Endothelial cell of umbilical vein (primary cell): ENCODE results near the gene CEP350. TPM values are rescaled to one million over a fixed set of nuclear protein-coding genes. Genes with fewer than 3 reads are reported as not detected.

Experiments
- BruUV-seq: library from RNA; stranded (reverse); fragments of 400-500 nt; replicated peaks from 2 replicates; lab custom pipeline; 2021; lab: Mats Ljungman, UMichigan
- CTCF ChIA-PET: fragments of 300-600, 350-600 bp; sonication (Branson Sonifier 250); formaldehyde crosslinking; loops from one replicate; lab custom pipeline; 2021; ENCODE audit warnings: antibody characterized with exemption, inconsistent platforms; lab: Charles Lee
- POLR2A ChIA-PET: fragments of 300-600, 350-600 bp; sonication (Branson Sonifier 250); formaldehyde crosslinking; loops from one replicate; lab custom pipeline; 2021; ENCODE audit warnings: antibody characterized with exemption, inconsistent platforms; lab: Charles Lee
- DNase-seq: peaks from one replicate; pipeline ENCODE4 v3.0.0-alpha.2; 2011; ENCODE audit warnings: low read depth, low spot score
- FAIRE-seq: peaks from 2 replicates; lab custom pipeline; 2011; peaks lifted over from hg19 to GRCh38; lab: Jason Lieb, UNC
- H2AFZ ChIP-seq: 2 replicates; pipeline ENCODE4 v1.6.0; 2012; ENCODE audit warnings: low read depth, low read length, control low read depth, inconsistent platforms
- H3K27ac ChIP-seq: 2 replicates; pipeline ENCODE4 v1.5.1; 2011; ENCODE audit warnings: low read depth, mild to moderate bottlenecking, control low read depth, low read length, moderate library complexity; ENCODE audit not compliant: insufficient read depth
- H3K27me3 ChIP-seq, 2 experiments: 2 replicates each; pipeline versions ENCODE4 v1.6.0 to v1.6.1; 2011; ENCODE audit warnings: low read length in 2 of 2, mixed read lengths in 1 of 2; ENCODE audit not compliant: control insufficient read depth in 2 of 2, insufficient read depth in 2 of 2
- H3K36me3 ChIP-seq, 2 experiments: 2 replicates in 1 of 2; 3 replicates in 1 of 2; pipeline ENCODE4 v1.5.1; 2011; ENCODE audit warnings: low read length in 2 of 2, mild to moderate bottlenecking in 1 of 2, moderate library complexity in 1 of 2; ENCODE audit not compliant: control insufficient read depth in 2 of 2, insufficient read depth in 2 of 2; ENCODE audit errors: extremely low read depth in 1 of 2
- H3K4me1 ChIP-seq: 3 replicates; pipeline ENCODE4 v1.5.1; 2011; ENCODE audit warnings: mild to moderate bottlenecking, low read length; ENCODE audit not compliant: control insufficient read depth, insufficient read depth; ENCODE audit errors: extremely low read depth
- H3K4me2 ChIP-seq: 2 replicates; pipeline ENCODE4 v1.6.1; 2011; ENCODE audit warnings: low read length, control low read depth, mixed read lengths; ENCODE audit not compliant: insufficient read depth
- H3K4me3 ChIP-seq, 3 experiments: fragments of 200-600 bp in 1 of 3; sonication (generic), shearing (Covaris generic) in 1 of 3; replicated peaks in 1 of 3; 2 replicates each; pipeline ENCODE4 v1.5.1; 2011 to 2016; ENCODE audit warnings: control low read depth in 3 of 3, low read length in 3 of 3, mild to moderate bottlenecking in 2 of 3, inconsistent platforms in 1 of 3, low read depth in 1 of 3, moderate library complexity in 1 of 3; ENCODE audit not compliant: insufficient read depth in 1 of 3
- H3K79me2 ChIP-seq: 2 replicates; pipeline ENCODE4 v1.6.0; 2012; ENCODE audit warnings: low read length, inconsistent platforms; ENCODE audit not compliant: control insufficient read depth, insufficient read depth
- H3K9ac ChIP-seq: replicated peaks from 2 replicates; pipeline ENCODE3; 2011; ENCODE audit warnings: low read length, control low read depth; ENCODE audit not compliant: insufficient read depth; ENCODE audit errors: extremely low read depth
- H3K9me1 ChIP-seq: replicated peaks from 3 replicates; pipeline ENCODE4 v1.6.0; 2011; ENCODE audit warnings: mild to moderate bottlenecking, low read length; ENCODE audit not compliant: control insufficient read depth, insufficient read depth; ENCODE audit errors: extremely low read depth
- H3K9me3 ChIP-seq: replicated peaks from 2 replicates; pipeline ENCODE4 v1.5.1; 2012; ENCODE audit warnings: low read length, inconsistent platforms; ENCODE audit not compliant: control insufficient read depth, insufficient read depth
- H4K20me1 ChIP-seq: replicated peaks from 2 replicates; pipeline ENCODE3; 2011; ENCODE audit warnings: mild to moderate bottlenecking, low read length; ENCODE audit not compliant: control insufficient read depth, insufficient read depth; ENCODE audit errors: extremely low read depth
- EZH2 ChIP-seq: IDR thresholded peaks from 2 replicates; pipeline ENCODE4 v1.6.1; 2012; ENCODE audit warnings: borderline replicate concordance, low read depth, mild to moderate bottlenecking, moderate library complexity, low read length, inconsistent platforms; ENCODE audit not compliant: severe bottlenecking
- FOS ChIP-seq: IDR thresholded peaks from 2 replicates; pipeline ENCODE4 v1.6.1; 2011; ENCODE audit warnings: mild to moderate bottlenecking, low read length, moderate library complexity, borderline replicate concordance; ENCODE audit not compliant: insufficient read depth
- GATA2 ChIP-seq: IDR thresholded peaks from 2 replicates; pipeline ENCODE4 v1.7.0; 2011; ENCODE audit warnings: low read depth, mild to moderate bottlenecking, moderate library complexity, mixed read lengths, low read length; ENCODE audit not compliant: insufficient read length, insufficient read depth
- JUN ChIP-seq: IDR thresholded peaks from 2 replicates; pipeline ENCODE4 v1.6.1; 2011; ENCODE audit warnings: borderline replicate concordance, low read depth; ENCODE audit not compliant: insufficient read length, insufficient read depth
- MYC ChIP-seq: IDR thresholded peaks from one replicate; pipeline ENCODE4 v1.6.1; 2011; ENCODE audit warnings: mild to moderate bottlenecking, low read depth, low read length
- POLR2A ChIP-seq: IDR thresholded peaks from 2 replicates; pipeline ENCODE4 v1.6.1; 2012; ENCODE audit warnings: low read depth, mild to moderate bottlenecking, control low read depth, low read length
- POLR2AphosphoS5 ChIP-seq: IDR thresholded peaks from 2 replicates; pipeline ENCODE4 v1.6.1; 2012; ENCODE audit warnings: low read depth, mild to moderate bottlenecking, control low read depth, low read length, moderate library complexity; ENCODE audit not compliant: insufficient read depth
- dilution Hi-C: fragments of 300-500 bp; cut with MboI; formaldehyde crosslinking; loops from one replicate; pipeline ENCODE4 v1.15.0; 2019; ENCODE audit warnings: low sequenced_read_pairs; ENCODE audit not compliant: extremely low pct_ligation_motif_present
- intact Hi-C: fragments of 100-400 bp; cut with micrococcal nuclease; formaldehyde crosslinking; loops from one replicate; pipeline ENCODE4 v1.10.0; 2022
- polyA plus RNA-seq, 4 experiments: library from polyadenylated mRNA; depleted of rRNA in 3 of 4; stranded (reverse) in 3 of 4; unstranded in 1 of 4; fragments of >200 nt; gene quantifications; 2 replicates each; pipeline versions ENCODE4 v1.2.1 to v1.2.3, GENCODE V29; 2011 to 2012; ENCODE audit warnings: missing spikeins in 1 of 4
- total RNA-seq: library from RNA; stranded (reverse); gene quantifications from 2 replicates; pipeline ENCODE4 v1.2.3, GENCODE V29; 2021
- TF ChIP-seq, protein P1 (sequence below), 2 donors: IDR thresholded peaks; 1 replicate in 1 of 2; 2 replicates in 1 of 2; pipeline ENCODE4 v1.5.1; 2011; ENCODE audit warnings: low read length in 2 of 2, mild to moderate bottlenecking in 2 of 2, moderate library complexity in 2 of 2, control low read depth in 1 of 2, inconsistent platforms in 1 of 2, low read depth in 1 of 2; ENCODE audit not compliant: insufficient read depth in 1 of 2; ENCODE audit errors: extremely low read depth in 1 of 2
- TF ChIP-seq, protein P2 (sequence below): IDR thresholded peaks from 2 replicates; pipeline ENCODE4 v1.6.1; 2011; ENCODE audit not compliant: insufficient read depth, insufficient read length

Gene CEP350
- total and polyA plus RNA-seq, 2 donors (not counting 3 experiments of a cell fraction or from before 2014, with no cell fraction given) = 4.8 to 30.1 TPM

GRCh38 chr1:180150982-180151381, 196.4 kb downstream of the CEP350 start:
- dilution Hi-C loops (no loop called here), intact Hi-C loops (loop anchor here (1.0 to 5.0 kb wide), 4 partner anchors 15 to 481 kb away; partner anchors contain the start of genes TOR1AIP1 and XPR1)
- TF ChIP-seq POLR2AphosphoS5 (no peak), MYC (no peak), JUN (no peak), FOS (no peak), POLR2A (no peak), GATA2 (no peak), EZH2 (no peak)
- TF ChIP-seq, protein P1, sequence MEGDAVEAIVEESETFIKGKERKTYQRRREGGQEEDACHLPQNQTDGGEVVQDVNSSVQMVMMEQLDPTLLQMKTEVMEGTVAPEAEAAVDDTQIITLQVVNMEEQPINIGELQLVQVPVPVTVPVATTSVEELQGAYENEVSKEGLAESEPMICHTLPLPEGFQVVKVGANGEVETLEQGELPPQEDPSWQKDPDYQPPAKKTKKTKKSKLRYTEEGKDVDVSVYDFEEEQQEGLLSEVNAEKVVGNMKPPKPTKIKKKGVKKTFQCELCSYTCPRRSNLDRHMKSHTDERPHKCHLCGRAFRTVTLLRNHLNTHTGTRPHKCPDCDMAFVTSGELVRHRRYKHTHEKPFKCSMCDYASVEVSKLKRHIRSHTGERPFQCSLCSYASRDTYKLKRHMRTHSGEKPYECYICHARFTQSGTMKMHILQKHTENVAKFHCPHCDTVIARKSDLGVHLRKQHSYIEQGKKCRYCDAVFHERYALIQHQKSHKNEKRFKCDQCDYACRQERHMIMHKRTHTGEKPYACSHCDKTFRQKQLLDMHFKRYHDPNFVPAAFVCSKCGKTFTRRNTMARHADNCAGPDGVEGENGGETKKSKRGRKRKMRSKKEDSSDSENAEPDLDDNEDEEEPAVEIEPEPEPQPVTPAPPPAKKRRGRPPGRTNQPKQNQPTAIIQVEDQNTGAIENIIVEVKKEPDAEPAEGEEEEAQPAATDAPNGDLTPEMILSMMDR (IDR thresholded peaks at IDR 0.05; ENCODE audit: extremely low read depth in 1 of 2, insufficient read depth in 1 of 2, low read depth in 1 of 2, low read length in 2 of 2) = no peak
- TF ChIP-seq, protein P2, sequence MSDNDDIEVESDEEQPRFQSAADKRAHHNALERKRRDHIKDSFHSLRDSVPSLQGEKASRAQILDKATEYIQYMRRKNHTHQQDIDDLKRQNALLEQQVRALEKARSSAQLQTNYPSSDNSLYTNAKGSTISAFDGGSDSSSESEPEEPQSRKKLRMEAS = no peak
- DNase-seq (no peak), FAIRE-seq (no peak)
- peak overlapping the region; percentile 52 for H3K4me2 ChIP-seq
- H3K4me1 ChIP-seq = peaks cover 42% of the 10 kb centered on the region
- H3K27ac ChIP-seq = peak overlapping the region; percentile 87
- H3K27me3 ChIP-seq = no peaks in the 10 kb centered on the region
- H4K20me1 ChIP-seq = no peaks in the 10 kb centered on the region
- H3K36me3 ChIP-seq = no peaks in the 10 kb centered on the region
- ChIA-PET CTCF (interaction anchor here (1.0 kb wide), 1 partner anchor 18 kb away, joined by 5 read pairs; no protein-coding TSS in a partner anchor), POLR2A (interaction anchor here (1.0 kb wide), 1 partner anchor 15 kb away, joined by 6 read pairs; no protein-coding TSS in a partner anchor)
- peak overlapping the region; percentile 68 for H2AFZ ChIP-seq
- peaks cover 10% of the 10 kb centered on the region for H3K79me2 ChIP-seq
- BruUV-seq = no TSS peak
- H3K9ac ChIP-seq = peak overlapping the region; percentile 40
- no peaks in the 10 kb centered on the region for H3K9me1 ChIP-seq
- no peaks in the 10 kb centered on the region for H3K9me3 ChIP-seq
- H3K4me3 ChIP-seq = no peak overlapping the region
